Hepatocyte (in vitro differentiated cells): ENCODE data around the gene TEX22.

ENCODE experiments used
- CTCF ChIP-seq: fragments of 200-600 bp; sonication (generic); IDR thresholded peaks from 2 replicates; pipeline ENCODE4 v1.5.1; 2016; ENCODE audit warnings: antibody characterized with exemption, mild to moderate bottlenecking; ENCODE audit not compliant: poor library complexity
- EZH2 ChIP-seq: fragments of 200-600 bp; sonication (generic); IDR thresholded peaks from 2 replicates; pipeline ENCODE4 v1.6.1; 2016; ENCODE audit warnings: antibody characterized with exemption, mild to moderate bottlenecking, borderline replicate concordance
- EZH2phosphoT487 ChIP-seq: fragments of 200-600 bp; sonication (generic); IDR thresholded peaks from one replicate; pipeline ENCODE4 v1.6.1; 2018; ENCODE audit warnings: antibody characterized with exemption, mild to moderate bottlenecking, low read depth, moderate library complexity; ENCODE audit not compliant: unreplicated experiment, severe bottlenecking

- TF ChIP-seq EZH2: no peak
- no peak for TF ChIP-seq CTCF
- no peak for TF ChIP-seq EZH2phosphoT487
These were observed 38.8 kb downstream of the TEX22 start for GRCh38 chr14:105436891-105437722.
